Testis (tissue), 3 donors: Measurements from ENCODE around the gene ANKRD12. TPM values are rescaled to one million over a fixed set of nuclear protein-coding genes. Genes with fewer than 3 reads are reported as not detected.

Experiments used
- DNase-seq: peaks from one replicate; pipeline ENCODE4 v3.0.0-alpha.2; 2019
- H3K27ac ChIP-seq, 2 donors: fragments of 200-600 bp; sonication (generic); one replicate each; pipeline ENCODE4 v1.5.1; 2019
- H3K27me3 ChIP-seq: fragments of 200-600 bp; sonication (generic); one replicate; pipeline ENCODE4 v1.5.1; 2019
- H3K36me3 ChIP-seq: fragments of 200-600 bp; sonication (generic); one replicate; pipeline ENCODE4 v1.5.1; 2017; ENCODE audit warnings: low read depth; ENCODE audit errors: missing control alignments
- H3K4me1 ChIP-seq: fragments of 200-600 bp; sonication (generic); one replicate; pipeline ENCODE4 v1.5.1; 2019
- H3K4me3 ChIP-seq, 2 donors: fragments of 200-600 bp; sonication (generic); one replicate each; pipeline ENCODE4 v1.5.1; 2017 to 2019
- H3K9me3 ChIP-seq: fragments of 200-600 bp; sonication (generic); one replicate; pipeline ENCODE4 v1.5.1; 2017
- POLR2A ChIP-seq: fragments of 450-650 bp; IDR thresholded peaks from one replicate; pipeline ENCODE4 v1.6.1; 2017; ENCODE audit warnings: antibody characterized with exemption, mild to moderate bottlenecking, moderate library complexity
- WGBS, 2 donors: methylation state at CpG; one replicate each; pipeline ENCODE4 v1.1.5; 2018; 5-methylcytosine and 5-hydroxymethylcytosine counted together
- intact Hi-C: fragments of 100-400 bp; cut with DNase I; formaldehyde crosslinking; loops from one replicate; pipeline ENCODE4 v1.15.1; 2023; ENCODE audit warnings: low total_unique reads
- polyA plus RNA-seq: library from polyadenylated mRNA; stranded (reverse); fragments of 350-450 nt; fragmentation: Illumina TruSeq; extraction: RNeasy Lipid Tissue Mini Kit (QIAGEN cat#74804); gene quantifications from one replicate; pipeline ENCODE4 v1.2.3, GENCODE V29; 2014; ENCODE audit warnings: low read depth, low replicate concordance; ENCODE audit not compliant: insufficient read depth
- total RNA-seq, 2 donors: library from RNA; depleted of rRNA; stranded (reverse); fragments of >200 nt; gene quantifications; one replicate each; pipeline ENCODE4 v1.2.3, GENCODE V29; 2016
- TF ChIP-seq, protein P1 (sequence below), 3 experiments: fragments of 450-650 bp in 2 of 3; fragments of 200-600 bp in 1 of 3; sonication (generic) in 1 of 3; IDR thresholded peaks; one replicate each; pipeline ENCODE4 v1.5.1; 2016 to 2019; ENCODE audit warnings: antibody characterized with exemption in 3 of 3, mild to moderate bottlenecking in 2 of 3, moderate library complexity in 1 of 3

ANKRD12 gene
- total and polyA plus RNA-seq, 3 donors from 2014 or later = 4.5 to 59.7 (median 58.5) TPM

DNA sequence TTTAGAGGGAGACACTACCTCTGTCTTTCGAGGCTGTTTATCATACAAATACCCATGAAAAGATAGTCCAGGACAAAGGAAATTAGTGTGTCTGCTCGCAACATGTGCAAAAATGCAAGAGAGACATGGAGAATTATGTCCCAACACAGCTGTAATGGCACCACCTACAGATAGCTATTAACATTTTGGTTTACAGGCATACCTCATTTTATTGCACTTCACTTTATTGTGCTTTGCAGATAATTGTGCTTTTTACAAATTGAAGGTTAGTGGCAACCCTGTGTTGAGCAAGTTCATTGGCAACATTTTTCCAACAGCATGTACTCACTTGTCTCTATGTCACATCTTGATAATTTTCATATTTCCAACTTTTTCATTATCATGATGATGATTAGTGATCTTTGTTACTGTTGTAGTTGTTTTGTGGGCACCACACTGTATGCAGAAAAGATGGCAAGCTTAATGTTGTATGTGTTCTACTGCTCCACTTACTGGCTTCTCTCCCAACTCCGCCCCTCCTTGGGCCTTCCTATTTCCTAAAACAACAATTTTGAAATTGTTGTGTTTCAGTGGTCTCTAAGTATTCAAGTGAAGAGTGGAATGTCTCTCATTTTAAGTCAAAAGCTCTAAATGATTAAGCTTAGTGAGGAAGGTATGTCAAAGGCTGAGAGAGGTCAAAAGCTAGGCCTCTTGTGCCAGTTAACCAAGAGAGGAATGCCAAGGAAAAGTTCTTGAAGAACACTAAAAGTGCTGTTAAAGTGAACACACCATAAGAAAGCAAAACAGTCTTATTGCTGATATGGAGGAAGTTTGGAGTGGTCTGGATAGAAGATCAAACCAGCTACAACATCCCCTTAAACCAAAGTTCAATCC is 52.0 kb downstream of the ANKRD12 start:
- no peak for DNase-seq
- 94% methylated on average over 3 of the region's 3 CpGs for WGBS, 2 donors
- Histone ChIP-seq H3K36me3 (no peaks in the 10 kb centered on the region), H3K27me3 (no peaks in the 10 kb centered on the region), H3K27ac (no peak overlapping the region), H3K9me3 (no peaks in the 10 kb centered on the region), H3K4me3 (no peak overlapping the region), H3K4me1 (no peaks in the 10 kb centered on the region)
- intact Hi-C loops = no loop called here
- TF ChIP-seq POLR2A = no peak
- TF ChIP-seq, protein P1, sequence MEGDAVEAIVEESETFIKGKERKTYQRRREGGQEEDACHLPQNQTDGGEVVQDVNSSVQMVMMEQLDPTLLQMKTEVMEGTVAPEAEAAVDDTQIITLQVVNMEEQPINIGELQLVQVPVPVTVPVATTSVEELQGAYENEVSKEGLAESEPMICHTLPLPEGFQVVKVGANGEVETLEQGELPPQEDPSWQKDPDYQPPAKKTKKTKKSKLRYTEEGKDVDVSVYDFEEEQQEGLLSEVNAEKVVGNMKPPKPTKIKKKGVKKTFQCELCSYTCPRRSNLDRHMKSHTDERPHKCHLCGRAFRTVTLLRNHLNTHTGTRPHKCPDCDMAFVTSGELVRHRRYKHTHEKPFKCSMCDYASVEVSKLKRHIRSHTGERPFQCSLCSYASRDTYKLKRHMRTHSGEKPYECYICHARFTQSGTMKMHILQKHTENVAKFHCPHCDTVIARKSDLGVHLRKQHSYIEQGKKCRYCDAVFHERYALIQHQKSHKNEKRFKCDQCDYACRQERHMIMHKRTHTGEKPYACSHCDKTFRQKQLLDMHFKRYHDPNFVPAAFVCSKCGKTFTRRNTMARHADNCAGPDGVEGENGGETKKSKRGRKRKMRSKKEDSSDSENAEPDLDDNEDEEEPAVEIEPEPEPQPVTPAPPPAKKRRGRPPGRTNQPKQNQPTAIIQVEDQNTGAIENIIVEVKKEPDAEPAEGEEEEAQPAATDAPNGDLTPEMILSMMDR (IDR thresholded peaks at IDR 0.05) = no peak

DNA sequence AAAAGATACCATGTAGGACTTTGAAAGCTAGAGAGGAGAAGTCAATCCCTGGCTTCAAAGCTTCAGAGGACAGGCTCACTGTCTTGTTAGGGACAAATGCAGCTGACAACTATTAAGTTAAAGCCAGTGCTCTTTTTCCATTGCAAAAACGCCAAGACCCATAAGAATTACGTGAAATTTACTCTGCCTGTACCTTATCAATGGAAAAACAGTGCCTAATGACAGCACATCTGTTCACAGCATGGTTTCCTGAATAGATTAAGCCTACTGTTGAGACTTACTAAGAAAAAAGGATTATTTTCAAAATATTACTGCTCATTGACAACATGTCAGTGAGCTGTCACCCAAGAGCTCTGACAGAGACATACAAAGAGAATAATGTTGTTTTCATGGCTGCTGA is 52.9 kb downstream of the ANKRD12 start:
- Histone ChIP-seq H3K36me3 (no peaks in the 10 kb centered on the region), H3K27ac (no peak overlapping the region), H3K4me3 (no peak overlapping the region), H3K27me3 (no peaks in the 10 kb centered on the region), H3K4me1 (no peaks in the 10 kb centered on the region), H3K9me3 (no peaks in the 10 kb centered on the region)
- WGBS, 2 donors = 65 to 83% methylated on average over 2 of the region's 2 CpGs
- no peak for DNase-seq
- TF ChIP-seq, protein P1 (IDR thresholded peaks at IDR 0.05) = no peak
- no peak for TF ChIP-seq POLR2A
- intact Hi-C loops = no loop called here

DNA sequence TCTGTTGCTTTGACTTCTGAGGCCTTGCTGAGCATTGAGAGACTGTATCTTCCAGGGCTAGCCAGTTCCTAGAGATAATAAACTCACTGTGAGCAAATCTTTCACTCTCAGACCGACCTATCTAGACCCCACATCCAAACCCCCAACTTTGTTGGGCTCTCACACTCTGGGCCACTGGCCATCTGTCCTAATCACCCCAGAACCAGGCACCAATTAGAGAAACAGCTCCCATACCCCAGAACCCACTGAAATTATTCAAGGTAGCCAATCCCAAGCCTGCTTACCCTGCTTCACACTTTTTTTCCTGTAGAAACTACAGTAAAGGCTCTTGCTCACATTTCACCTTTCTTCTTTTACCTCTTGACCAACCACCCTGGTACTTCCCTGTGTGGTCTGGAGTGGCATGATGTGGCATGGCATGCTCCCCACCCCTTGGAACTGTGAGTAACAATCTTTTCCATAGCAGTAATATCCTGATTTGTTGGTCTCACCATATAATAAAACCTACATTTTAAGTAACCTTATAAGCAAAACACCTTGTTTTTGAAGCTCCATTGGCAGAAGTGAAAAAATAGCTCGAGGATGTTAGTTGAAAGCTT is 55.2 kb downstream of the ANKRD12 start:
- intact Hi-C loops = no loop called here
- TF ChIP-seq POLR2A = no peak
- TF ChIP-seq, protein P1 (IDR thresholded peaks at IDR 0.05) = no peak
- no peaks in the 10 kb centered on the region for H3K9me3 ChIP-seq
- H3K4me3 ChIP-seq = no peak overlapping the region
- no peak overlapping the region for H3K27ac ChIP-seq
- H3K4me1 ChIP-seq = no peaks in the 10 kb centered on the region
- WGBS, 2 donors = 57 to 69% methylated on average over 2 of the region's 2 CpGs
- H3K27me3 ChIP-seq = no peaks in the 10 kb centered on the region
- H3K36me3 ChIP-seq = no peaks in the 10 kb centered on the region
- DNase-seq = no peak

DNA sequence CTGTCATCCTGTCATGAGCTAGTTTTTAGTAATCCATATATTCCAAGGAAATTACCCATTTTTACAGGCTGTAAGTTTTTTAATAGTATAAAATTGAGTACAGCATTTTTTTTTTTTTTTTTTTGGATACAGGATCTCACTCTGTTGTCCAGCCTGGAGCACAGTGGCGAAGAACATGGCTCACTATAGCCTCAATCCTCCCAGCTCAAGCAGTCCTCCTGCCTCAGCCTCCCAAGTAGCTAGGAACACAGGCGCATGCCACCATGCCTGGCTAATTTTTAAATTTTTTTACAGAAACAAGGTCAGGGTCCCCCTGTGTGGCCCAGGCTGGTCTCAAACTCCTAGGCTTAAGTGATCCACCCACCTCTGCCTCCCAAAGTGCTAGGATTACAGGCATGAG is 56.5 kb downstream of the ANKRD12 start:
- TF ChIP-seq, protein P1 (IDR thresholded peaks at IDR 0.05) = no peak
- no peak for TF ChIP-seq POLR2A
- 87 to 98% methylated on average over 2 of the region's 2 CpGs for WGBS, 2 donors
- DNase-seq = no peak
- Histone ChIP-seq H3K36me3 (no peaks in the 10 kb centered on the region), H3K9me3 (no peaks in the 10 kb centered on the region), H3K27ac (no peak overlapping the region), H3K4me1 (no peaks in the 10 kb centered on the region), H3K27me3 (no peaks in the 10 kb centered on the region), H3K4me3 (no peak overlapping the region)
- intact Hi-C loops = no loop called here
